ENCODE measurements around the gene PDGFRA. TPM values are rescaled to one million over a fixed set of nuclear protein-coding genes. Genes with fewer than 3 reads are reported as not detected.
"Not testable (repeated sequence)": the region's sequence is repeated elsewhere in the genome, so short reads cannot be mapped to it uniquely, and the experiment has no call there.

The PDGFRA gene
- total and polyA plus RNA-seq, 9 donors, result 192 to 736 (median 245) TPM

DNA sequence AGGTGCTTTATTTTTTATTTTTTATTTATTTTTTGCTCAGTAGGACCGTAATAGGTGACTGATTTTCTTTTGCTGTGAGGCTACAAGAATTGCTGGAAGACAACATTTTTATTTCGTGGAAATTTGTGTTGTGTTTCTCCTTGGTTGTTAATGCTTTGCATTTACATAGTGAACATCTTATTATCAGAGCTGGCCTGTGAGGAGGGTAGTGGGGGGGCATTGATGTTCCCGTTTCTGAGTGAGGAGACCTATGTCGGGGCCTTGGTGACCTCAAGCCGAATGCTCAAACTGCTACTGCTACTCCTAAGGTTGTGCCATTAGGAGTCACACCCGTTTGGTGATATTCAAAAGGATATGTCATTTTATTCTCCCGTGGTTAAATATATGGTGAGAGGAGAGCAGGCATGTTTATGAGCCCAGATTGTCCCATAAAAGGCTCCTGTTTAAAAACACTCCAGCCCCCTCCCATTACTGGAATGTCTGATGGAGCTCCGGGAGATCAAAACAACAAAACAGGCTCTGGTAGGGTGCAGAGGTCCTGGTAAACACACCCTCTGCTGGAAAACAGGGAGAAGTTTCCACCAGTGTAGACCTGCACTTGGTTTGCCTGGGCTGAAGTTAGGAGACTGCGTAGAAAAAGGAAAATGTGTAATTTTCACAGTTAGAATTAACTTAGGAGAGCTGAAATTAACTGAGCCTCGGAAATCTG lies 5.6 kb downstream of the PDGFRA start:
- no peak for DNase-seq
- Histone ChIP-seq H3K27me3 (no peaks in the 10 kb centered on the region), H3K9me3 (no peaks in the 10 kb centered on the region), H3K4me3 (peak overlapping the region; percentile 68), H3K4me1 (ENCODE audit: insufficient read depth) (peaks cover 6% of the 10 kb centered on the region), H3K27ac (peak overlapping the region in 1 of 2 donors; percentile 81), H3K36me3 (no peaks in the 10 kb centered on the region)
- intact Hi-C loops (cut with DNase I), result loop anchor here in 3 of 4 donors (5.0 to 10.0 kb wide), 7 partner anchors 170 to 2000 kb away; partner anchors contain the start of gene CHIC2 (in 1 of the 3)
- TF ChIP-seq EP300 (IDR thresholded peaks at IDR 0.05) (no peak), POLR2A (IDR thresholded peaks at IDR 0.05) (no peak)
- TF ChIP-seq, protein P1, sequence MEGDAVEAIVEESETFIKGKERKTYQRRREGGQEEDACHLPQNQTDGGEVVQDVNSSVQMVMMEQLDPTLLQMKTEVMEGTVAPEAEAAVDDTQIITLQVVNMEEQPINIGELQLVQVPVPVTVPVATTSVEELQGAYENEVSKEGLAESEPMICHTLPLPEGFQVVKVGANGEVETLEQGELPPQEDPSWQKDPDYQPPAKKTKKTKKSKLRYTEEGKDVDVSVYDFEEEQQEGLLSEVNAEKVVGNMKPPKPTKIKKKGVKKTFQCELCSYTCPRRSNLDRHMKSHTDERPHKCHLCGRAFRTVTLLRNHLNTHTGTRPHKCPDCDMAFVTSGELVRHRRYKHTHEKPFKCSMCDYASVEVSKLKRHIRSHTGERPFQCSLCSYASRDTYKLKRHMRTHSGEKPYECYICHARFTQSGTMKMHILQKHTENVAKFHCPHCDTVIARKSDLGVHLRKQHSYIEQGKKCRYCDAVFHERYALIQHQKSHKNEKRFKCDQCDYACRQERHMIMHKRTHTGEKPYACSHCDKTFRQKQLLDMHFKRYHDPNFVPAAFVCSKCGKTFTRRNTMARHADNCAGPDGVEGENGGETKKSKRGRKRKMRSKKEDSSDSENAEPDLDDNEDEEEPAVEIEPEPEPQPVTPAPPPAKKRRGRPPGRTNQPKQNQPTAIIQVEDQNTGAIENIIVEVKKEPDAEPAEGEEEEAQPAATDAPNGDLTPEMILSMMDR (IDR thresholded peaks at IDR 0.05), result peak in 1 of 3 donors; percentile 1
- WGBS, 3 donors, result 6 to 7% (median 6%) methylated on average over 10 of the region's 10 CpGs

DNA sequence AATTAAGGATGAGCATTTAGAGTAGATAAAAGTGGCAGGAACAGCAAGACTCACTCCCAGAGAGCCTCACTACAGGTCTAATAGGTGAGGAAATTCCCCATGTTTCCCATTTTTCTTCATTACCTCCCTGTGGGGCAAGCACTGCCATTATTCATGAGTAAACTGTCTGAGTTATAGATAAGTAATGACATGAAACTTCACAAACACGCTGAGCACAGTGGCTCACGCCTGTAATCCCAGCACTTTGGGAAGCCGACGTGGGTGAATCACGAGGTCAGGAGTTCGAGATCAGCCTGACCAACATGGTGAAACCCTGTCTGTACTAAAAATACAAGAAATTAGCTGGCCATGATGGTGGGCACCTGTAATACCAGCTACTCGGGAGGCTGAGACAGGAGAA lies 7.2 kb downstream of the PDGFRA start:
- H3K9me3 ChIP-seq; H3K36me3 ChIP-seq; DNase-seq; H3K27ac ChIP-seq; H3K4me3 ChIP-seq; H3K27me3 ChIP-seq; H3K4me1 ChIP-seq (ENCODE audit: insufficient read depth): not testable (repeated sequence)
- intact Hi-C loops (cut with DNase I), result loop anchor here in 3 of 4 donors (10.0 kb wide), 4 partner anchors 172 to 2002 kb away; partner anchors contain the start of gene CHIC2 (in 1 of the 3)
- WGBS, 3 donors, result 39 to 53% (median 39%) methylated on average over 7 of the region's 7 CpGs

DNA sequence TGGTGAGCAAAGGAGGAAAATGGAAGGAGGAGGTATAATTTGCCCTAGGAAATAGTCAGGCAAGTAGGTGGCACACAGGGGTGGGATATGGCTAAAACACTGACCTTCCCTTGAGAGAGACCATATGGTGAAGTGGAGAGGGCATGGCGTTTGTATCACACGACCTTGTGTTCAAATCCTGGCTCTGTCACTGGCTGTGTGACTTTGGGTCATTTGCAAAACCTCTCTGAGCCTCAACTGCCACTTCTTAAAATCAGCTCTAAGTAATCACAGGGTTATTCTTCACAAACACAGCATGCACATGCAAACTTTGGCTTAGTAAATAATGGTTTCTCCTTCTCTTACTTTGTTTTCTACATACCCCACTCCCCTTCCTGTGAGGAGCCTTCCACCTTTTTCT lies 8.7 kb downstream of the PDGFRA start:
- DNase-seq, result no peak
- no peak for TF ChIP-seq EP300 (IDR thresholded peaks at IDR 0.05)
- TF ChIP-seq, protein P1 (IDR thresholded peaks at IDR 0.05), result no peak
- no peak for TF ChIP-seq POLR2A (IDR thresholded peaks at IDR 0.05)
- peaks cover 6% of the 10 kb centered on the region for H3K4me1 ChIP-seq (ENCODE audit: insufficient read depth)
- no peaks in the 10 kb centered on the region for H3K36me3 ChIP-seq
- intact Hi-C loops (cut with DNase I), result loop anchor here in 3 of 4 donors (10.0 kb wide), 4 partner anchors 173 to 2003 kb away; partner anchors contain the start of gene CHIC2 (in 1 of the 3)
- 28 to 45% (median 38%) methylated on average over 2 of the region's 2 CpGs for WGBS, 3 donors
- peak overlapping the region in 1 of 2 donors; percentile 26 for H3K27ac ChIP-seq
- H3K9me3 ChIP-seq, result no peaks in the 10 kb centered on the region
- H3K27me3 ChIP-seq, result no peaks in the 10 kb centered on the region
- no peak overlapping the region for H3K4me3 ChIP-seq

DNA sequence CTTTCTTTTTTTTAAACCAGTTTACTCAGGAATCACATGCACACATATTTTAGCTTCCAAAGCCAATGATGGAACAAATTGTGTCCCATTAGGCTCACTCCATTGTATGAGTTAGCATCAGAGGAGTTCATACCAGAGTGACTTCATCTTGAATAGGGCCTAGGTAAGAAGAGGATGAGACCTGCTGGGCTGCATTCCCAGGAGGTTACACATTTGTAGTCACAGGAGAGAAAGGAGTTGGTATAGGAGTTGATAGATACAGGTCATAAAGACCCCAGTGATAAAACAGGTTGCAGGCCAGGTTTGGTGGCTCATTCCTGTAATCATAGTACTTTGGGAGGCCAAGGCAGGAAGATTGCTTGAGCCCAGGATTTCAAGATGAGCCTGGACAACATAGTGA lies 9.3 kb downstream of the PDGFRA start:
- no peak overlapping the region for H3K4me3 ChIP-seq
- H3K27me3 ChIP-seq, result no peaks in the 10 kb centered on the region
- no peak overlapping the region for H3K27ac ChIP-seq
- intact Hi-C loops (cut with DNase I), result loop anchor here in 3 of 4 donors (10.0 kb wide), 4 partner anchors 174 to 2004 kb away; partner anchors contain the start of gene CHIC2 (in 1 of the 3)
- no peaks in the 10 kb centered on the region for H3K9me3 ChIP-seq
- H3K4me1 ChIP-seq (ENCODE audit: insufficient read depth), result peaks cover 6% of the 10 kb centered on the region
- TF ChIP-seq, protein P1 (IDR thresholded peaks at IDR 0.05), result no peak
- TF ChIP-seq POLR2A (IDR thresholded peaks at IDR 0.05) (no peak), EP300 (IDR thresholded peaks at IDR 0.05) (no peak)
- no peak for DNase-seq
- H3K36me3 ChIP-seq, result no peaks in the 10 kb centered on the region

DNA sequence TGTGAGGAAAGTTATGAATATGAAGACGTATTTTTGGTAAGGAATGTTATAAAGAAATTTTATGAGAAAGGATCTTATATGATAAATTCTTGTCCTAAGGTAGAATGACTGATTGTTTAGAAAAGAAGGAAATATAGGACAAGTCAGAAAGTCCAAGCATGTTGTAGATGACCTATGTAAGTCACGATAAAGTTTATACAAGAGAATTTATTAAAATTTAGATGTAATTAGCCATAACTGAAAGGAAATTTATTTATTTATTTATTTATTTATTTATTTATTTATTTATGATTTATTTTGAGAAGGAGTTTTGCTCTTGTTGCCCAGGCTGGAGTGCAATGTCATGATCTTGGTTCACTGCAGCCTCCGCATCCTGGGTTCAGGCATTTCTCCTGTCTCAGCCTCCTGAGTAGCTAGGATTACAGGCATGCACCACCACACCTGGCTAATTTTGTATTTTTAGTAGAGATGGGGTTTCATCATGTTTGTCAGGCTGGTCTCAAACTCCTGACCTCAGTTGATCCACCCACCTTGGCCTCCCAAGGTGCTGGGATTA lies 12.3 kb downstream of the PDGFRA start:
- not testable (repeated sequence) for DNase-seq; H3K4me3 ChIP-seq; H3K4me1 ChIP-seq (ENCODE audit: insufficient read depth); H3K27ac ChIP-seq; H3K27me3 ChIP-seq; H3K36me3 ChIP-seq; H3K9me3 ChIP-seq
- intact Hi-C loops (cut with DNase I), result loop anchor here in 1 of 4 donors (10.0 kb wide), 1 partner anchor 877 kb away; the partner anchor contains the start of gene SCFD2
- WGBS, 3 donors, result 92 to 97% (median 97%) methylated on average over 3 of the region's 3 CpGs

DNA sequence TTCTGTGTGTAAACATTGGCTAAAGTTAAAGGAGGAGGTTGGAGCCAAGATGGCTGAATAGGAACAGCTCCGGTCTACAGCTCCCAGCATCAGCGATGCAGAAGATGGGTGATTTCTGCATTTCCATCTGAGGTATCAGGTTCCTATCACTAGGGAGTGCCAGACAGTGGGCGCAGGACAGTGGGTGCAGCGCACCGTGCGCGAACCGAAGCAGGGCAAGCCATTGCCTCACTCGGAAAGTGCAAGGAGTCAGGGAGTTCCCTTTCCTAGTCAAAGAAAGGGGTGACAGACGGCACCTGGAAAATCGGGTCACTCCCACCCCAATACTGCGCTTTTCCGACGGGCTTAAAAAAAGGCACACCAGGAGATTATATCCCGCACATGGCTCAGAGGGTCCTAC lies 14.4 kb downstream of the PDGFRA start:
- H3K27me3 ChIP-seq; H3K36me3 ChIP-seq; H3K4me3 ChIP-seq; DNase-seq; H3K4me1 ChIP-seq (ENCODE audit: insufficient read depth); H3K27ac ChIP-seq; H3K9me3 ChIP-seq: not testable (repeated sequence)
- 96 to 98% (median 97%) methylated on average over 15 of the region's 15 CpGs for WGBS, 3 donors
- intact Hi-C loops (cut with DNase I), result loop anchor here in 1 of 4 donors (10.0 kb wide), 1 partner anchor 879 kb away; the partner anchor contains the start of gene SCFD2

DNA sequence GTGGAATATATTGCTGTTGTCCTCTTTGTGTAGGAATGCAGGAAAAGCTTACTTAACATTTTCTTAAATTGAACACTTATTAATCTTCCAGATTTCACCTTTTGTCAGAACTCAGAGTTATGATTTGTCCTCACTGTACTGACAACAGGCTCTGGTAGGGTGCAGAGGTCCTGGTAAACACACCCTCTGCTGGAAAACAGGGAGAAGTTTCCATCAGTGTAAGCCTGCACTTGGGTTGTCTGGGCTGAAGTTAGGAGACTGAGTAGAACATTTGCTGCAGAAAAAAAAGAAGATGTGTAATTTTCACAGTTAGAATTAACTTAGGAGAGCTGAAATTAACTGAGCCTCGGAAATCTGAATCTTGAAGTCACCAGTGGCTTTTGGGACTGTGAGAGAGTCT lies 23.2 kb downstream of the PDGFRA start:
- intact Hi-C loops (cut with DNase I); H3K9me3 ChIP-seq; H3K27ac ChIP-seq; H3K4me3 ChIP-seq; H3K36me3 ChIP-seq; H3K27me3 ChIP-seq; DNase-seq: not testable (repeated sequence)
- 77 to 89% (median 81%) methylated on average over 1 of the region's 1 CpG for WGBS, 3 donors
- H3K4me1 ChIP-seq (ENCODE audit: insufficient read depth), result peaks cover 17% of the 10 kb centered on the region

All from ovary (tissue), 9 donors.